Fibroblast of skin of left biceps (primary cell): ENCODE data around the gene DCHS1.

Experiments
- DNase-seq, 2 experiments: peaks; one replicate each; pipeline ENCODE4 v3.0.0-alpha.2; 2013; ENCODE audit warnings: low read depth in 2 of 2

DCHS1 gene

GRCh38 chr11:6646918-6647679 lies 8.5 kb downstream of the DCHS1 start:
- peak; percentile 33 to 34 for DNase-seq

DNA sequence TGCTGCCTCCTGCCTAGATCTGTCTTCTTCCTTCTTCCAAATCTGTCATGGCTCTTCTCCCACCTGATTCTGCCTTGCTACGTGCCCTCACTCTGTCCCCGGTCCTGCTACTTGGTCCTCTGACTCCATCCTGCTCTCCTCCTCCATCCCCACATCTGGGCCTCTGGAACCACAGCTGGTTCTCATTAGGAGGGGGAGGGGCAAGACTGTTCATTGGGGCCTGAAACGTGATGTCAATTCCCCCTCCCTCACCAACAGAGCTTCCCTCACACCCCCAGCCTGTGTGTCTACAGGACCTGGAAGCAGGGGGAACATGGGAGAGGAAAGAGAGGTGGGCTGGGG lies 9.1 kb downstream of the DCHS1 start:
- DNase-seq: peak; percentile 76 to 79

GRCh38 chr11:6646071-6646470 lies 9.5 kb downstream of the DCHS1 start:
- peak in 1 of 2 experiments; percentile 22 for DNase-seq

DNA sequence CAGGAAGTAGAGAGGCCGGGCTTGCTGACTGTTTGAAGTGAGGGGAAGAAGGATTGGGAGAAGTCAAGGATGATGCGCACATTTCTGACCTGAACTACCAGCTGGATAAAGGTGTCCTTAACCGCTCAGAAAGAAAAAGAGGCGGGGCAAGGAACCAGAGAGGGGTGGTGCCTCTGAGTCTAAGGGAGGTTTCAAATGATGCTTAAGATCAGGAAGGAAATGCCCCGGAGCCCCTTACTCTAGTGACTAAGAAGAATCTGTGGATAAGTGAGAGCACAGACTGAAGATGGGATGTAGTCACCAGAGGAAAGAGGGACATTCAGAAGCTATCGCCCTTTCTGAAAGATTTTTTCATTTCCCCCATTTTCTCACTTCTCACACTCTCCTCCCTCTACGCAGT lies 12.7 kb downstream of the DCHS1 start:
- no peak for DNase-seq

- DNase-seq: no peak
Measured at GRCh38 chr11:6640985-6641701, 14.5 kb downstream of the DCHS1 start.

DNA sequence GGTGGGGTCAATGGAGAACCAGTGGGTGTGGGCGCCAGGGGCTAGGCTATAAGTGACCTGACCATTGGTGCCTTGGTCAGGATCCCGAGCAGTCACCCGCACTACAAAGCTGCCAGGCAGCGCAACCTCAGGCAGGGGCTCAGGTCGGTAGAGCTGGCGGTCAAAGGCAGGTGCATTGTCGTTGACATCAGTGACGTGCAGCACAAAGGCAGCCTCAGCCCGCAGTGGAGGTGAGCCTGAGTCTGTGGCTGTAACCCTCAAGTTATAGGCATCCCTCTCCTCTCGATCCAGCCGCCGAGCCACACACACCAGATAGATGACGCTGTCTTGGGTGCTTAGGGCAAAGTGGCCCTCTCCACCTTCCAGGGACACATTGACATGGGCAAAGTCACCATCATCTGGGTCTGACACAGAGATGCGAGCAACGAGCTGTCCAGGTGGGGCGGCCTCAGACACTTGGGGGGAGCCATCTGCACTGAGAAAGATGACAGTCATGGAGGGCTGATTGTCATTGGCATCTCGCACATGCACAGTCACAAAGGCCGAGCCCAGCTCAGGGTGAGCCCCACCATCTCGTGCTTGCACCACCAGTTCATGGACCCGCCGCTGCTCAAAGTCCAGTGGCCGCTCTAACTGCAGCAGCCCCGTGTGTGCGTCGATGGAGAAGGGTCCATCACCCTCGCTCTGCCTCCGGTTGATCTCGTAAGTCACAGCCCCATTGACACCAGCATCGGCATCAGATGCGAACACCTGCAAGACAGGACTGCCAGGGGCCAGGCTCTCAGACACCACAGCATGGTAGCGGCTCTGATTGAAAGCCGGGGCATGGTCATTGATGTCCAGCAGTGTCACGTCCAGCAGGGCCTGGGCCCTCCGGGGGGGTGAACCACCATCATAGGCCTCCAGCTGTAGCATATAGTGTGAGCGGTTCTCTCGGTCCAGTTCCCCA lies 15.3 kb downstream of the DCHS1 start:
- DNase-seq: no peak

DNA sequence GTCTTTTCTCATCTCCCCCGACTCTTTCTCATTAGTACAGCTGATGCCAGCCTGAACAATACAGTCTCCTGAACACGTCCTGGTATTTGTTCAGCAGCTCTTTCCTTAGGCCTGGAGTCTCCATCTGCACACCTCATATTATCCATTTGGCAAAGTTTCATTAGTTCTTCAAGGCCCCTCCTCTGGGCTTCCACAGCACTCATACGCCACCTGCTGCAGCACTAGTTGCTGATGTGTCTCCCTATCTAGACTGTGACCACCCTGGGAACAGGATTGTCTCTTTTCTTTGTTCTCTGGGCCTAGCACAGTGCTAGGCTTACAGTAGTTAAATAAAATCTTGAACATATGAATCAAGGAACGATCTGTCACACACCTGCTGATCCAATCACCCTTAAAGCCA lies 17.2 kb downstream of the DCHS1 start:
- DNase-seq: no peak

- no peak for DNase-seq
Measured at GRCh38 chr11:6637871-6638270, 17.7 kb downstream of the DCHS1 start.

DNA sequence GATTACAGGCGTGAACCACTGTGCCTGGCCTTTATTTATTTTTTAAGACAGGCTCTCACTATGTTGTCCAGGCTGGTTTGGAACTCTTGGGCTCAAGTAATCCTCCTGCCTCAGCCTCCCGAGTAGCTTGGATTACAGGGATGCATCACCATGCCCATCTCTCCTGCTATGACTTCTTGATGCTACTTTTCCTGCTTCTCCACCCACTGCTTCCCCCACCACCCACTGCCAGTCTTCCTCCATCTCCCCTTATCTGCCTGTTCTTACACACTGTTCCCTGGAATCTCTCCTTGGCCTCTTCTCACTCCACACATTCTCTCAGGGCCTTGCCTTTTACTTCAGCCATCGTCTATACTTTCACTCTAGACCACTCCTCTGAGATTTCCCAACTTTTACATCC lies 19.1 kb downstream of the DCHS1 start:
- no peak for DNase-seq

- no peak for DNase-seq
Measured at GRCh38 chr11:6635082-6635932, 20.3 kb downstream of the DCHS1 start.

DNA sequence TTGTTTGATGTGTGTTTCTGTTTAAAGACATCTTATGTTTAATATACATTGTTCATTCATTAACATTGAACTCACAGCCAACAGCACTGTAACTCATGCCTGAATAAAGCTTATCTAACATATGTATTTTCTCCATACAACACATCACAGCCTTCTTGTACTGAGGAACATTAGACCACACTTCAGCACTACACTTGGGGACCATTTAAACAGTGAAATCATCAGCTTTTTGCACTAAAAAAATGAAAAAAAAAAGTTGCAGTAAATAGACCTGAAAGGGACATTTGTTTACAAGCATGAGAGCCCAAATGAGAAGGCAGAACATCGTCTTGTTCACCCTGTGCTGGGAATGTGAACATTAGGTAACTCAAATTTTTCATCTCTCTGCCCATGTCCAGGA lies 21.1 kb downstream of the DCHS1 start:
- DNase-seq: no peak

DNA sequence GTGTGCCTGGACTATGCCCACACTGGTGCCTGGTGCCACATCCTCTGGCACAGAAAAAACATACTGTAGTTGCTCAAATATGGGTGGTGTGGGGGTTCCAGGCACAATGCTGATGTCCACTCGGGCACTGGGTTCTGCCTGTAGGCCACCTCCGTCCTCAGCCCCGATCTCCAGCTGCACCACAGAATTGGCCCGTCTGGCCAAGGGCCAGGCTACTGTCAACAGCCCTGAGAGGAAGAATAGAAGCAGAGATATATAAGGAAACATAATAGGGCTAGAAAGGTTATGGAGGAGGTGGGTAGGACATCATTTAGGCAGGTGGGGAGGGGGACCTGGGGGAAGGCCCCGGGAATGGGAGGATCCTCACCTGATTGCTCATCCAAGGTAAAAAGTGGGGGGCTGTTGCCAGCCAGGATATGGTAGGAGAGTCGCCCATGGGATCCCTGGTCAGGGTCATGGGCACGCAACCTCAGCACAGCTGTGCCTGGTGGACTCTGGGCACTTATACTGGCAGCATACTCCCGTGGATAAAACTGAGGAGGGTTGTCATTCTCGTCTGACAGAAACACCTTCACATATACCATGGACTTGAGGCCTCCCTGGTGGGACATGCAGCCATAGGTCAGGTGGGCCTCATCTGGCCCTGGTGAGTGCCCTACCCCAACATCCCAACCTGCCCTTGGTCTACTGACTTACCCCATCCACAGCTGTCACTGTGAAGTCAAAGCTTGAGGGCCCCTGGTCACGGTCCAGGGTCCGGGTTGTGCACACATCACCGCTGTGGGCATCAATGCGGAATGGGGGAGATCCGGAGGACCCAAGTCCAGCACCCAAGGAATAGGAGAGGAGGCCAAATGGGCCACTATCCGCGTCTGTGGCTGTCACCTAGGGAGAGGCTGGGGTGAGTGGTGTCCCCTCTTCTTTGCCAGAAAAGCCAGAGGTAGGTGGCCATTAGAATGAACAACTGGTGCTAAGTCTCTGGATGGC lies 21.9 kb downstream of the DCHS1 start:
- no peak for DNase-seq

DNA sequence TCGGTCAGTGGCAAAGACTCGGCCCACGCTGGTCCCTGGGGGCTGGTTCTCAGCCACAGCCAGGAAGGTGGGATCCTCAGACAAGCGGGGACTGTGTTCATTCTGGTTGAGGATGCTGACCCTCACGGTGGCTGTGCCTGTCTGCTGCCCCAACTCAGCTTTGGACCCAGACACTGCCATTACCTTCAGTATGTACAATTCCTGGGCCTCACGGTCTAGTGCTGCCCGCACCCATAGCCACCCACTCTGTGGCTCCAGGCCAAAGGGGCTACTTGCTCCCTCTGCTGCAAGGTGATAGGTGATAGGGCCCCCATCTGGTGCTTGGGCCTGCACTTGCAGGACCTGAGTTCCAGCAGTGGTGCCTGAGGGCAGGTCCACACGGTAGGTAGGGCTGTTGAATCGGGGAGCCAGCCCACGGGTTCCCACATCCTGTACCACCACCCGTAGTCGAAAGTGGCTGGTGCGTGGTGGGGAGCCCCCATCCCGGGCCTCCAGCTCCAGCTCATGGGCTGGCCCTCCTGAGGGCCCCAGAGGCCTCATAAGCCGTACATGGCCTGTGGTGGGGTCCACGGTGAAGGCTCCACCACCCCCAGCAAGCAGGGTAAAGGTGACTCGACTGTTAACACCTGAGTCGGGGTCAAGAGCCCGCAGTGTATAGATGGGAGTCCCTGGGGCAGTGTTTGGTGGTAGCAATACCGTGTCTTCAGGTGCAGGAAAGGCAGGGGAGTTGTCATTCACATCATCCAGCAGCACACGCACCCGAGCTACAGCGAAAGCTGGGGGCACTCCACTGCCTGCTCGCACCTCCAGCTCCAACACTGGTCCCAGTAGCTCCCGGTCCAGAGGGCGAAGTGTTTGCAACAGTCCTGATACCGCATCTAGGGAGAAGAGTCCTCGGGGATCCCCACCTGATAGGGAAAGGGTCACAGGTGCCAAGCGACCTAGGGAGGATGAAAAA lies 23.2 kb downstream of the DCHS1 start:
- no peak for DNase-seq

- DNase-seq: no peak
Measured at GRCh38 chr11:6631361-6631890, 24.2 kb downstream of the DCHS1 start.

DNA sequence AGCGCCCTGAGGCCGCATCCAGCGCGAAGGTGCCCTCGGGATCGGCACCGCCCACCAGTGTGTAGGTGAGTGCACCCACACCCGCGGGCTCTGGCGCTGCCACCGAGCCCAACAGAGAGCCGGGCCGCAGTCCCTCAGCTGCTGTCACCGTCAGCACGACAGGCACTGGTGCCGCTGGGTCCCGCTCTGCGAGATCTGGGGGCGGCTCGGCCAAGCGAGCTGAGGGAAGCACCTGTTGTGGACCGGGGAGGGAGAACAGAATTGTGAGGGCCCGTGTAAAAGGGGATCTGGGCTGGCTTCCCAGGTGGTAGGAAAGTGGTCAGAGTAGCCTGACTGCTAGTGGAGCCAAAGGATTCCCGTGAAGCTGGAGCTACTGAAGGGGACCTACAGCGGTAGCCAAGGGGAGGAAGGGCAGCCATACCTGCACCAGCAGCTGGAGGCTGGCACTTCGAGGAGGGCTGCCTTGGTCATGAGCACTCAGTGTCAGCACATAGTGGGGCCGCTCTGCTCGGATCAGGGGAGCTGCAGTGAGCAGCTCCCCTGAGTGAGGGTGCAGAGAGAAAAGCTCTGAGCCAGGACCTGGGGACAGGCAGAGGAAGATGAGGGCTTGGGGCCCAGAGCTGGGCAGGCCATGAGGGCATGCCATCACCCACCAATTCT lies 24.8 kb downstream of the DCHS1 start:
- DNase-seq: no peak

DNA sequence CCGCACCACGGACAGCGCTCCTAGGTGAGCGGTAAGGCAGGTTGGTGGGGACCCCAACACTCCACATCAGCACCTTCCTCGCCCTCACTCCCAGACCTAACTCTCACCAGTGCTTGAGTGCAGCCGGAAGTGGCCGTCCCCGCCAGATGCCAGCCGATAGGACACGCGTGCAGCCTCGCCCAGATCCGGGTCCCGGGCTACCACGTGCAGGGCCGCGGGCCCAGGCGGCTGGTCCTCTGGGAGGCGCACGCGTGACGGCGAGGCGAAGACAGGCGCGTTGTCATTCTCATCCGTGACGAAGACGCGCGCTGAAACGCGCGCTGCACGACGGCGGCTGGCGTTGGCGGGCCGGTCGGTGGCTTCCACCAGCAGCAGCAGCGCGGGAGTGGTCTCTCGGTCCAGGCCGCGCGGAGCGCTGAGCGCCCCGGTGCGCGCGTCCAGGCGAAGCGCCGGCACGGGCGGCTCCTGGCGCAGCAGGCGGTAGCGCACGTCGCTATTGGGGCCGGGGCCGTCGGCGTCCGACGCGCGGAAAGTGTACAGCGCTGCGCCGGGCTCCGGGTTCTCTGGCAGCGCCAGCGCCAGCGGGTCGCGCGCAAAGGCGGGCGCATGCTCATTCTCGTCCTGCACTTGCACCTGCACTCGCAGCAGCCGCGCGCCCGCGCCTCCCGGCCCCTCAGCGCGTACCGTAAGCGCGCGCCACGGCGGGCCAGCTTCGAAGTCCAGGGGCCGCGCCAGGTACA lies 25.5 kb downstream of the DCHS1 start:
- no peak for DNase-seq

- DNase-seq: no peak
Measured at GRCh38 chr11:6629573-6629891, 26.1 kb downstream of the DCHS1 start.

GRCh38 chr11:6628526-6628925 lies 27.1 kb downstream of the DCHS1 start:
- no peak for DNase-seq
